Caco-2 (cell line): Measurements from ENCODE around the gene YAF2. TPM values are rescaled to one million over a fixed set of nuclear protein-coding genes. Genes with fewer than 3 reads are reported as not detected.

Experiments used
- BruUV-seq: library from RNA; stranded (reverse); fragments of 400-500 nt; replicated peaks from 2 replicates; lab custom pipeline; 2021; lab: Mats Ljungman, UMichigan
- CTCF ChIA-PET: fragments of 300-600 bp; sonication (Branson Sonifier 250); formaldehyde crosslinking; loops from one replicate; lab custom pipeline; 2022; ENCODE audit warnings: antibody characterized with exemption; lab: Charles Lee
- POLR2A ChIA-PET: fragments of 300-600 bp; sonication (Branson Sonifier 250); formaldehyde crosslinking; loops from one replicate; lab custom pipeline; 2022; ENCODE audit warnings: antibody characterized with exemption; lab: Charles Lee
- DNase-seq, 2 experiments: peaks; one replicate each; pipeline versions ENCODE4 v3.0.0 to v3.0.0-alpha.2; 2020 to 2022
- H3K27me3 ChIP-seq: replicated peaks from 2 replicates; pipeline ENCODE4 v1.6.0; 2011; ENCODE audit warnings: low read length; ENCODE audit not compliant: control insufficient read depth, insufficient read depth
- H3K36me3 ChIP-seq: 2 replicates; pipeline ENCODE4 v1.5.1; 2011; ENCODE audit warnings: low read length; ENCODE audit not compliant: control insufficient read depth, insufficient read depth
- H3K4me1 ChIP-seq: fragments of 250-450 bp; sonication (Bioruptor Pico); 2 replicates; pipeline ENCODE4 v1.5.1; 2020; ENCODE audit warnings: mild to moderate bottlenecking
- H3K4me3 ChIP-seq: 2 replicates; pipeline ENCODE4 v1.5.1; 2011; ENCODE audit warnings: low read depth, mild to moderate bottlenecking, control low read depth, low read length
- H3K9me3 ChIP-seq: fragments of 250-450 bp; sonication (Bioruptor Pico); 2 replicates; pipeline ENCODE4 v1.5.1; 2020; ENCODE audit warnings: mild to moderate bottlenecking, moderate library complexity
- H3K27ac Mint-ChIP-seq: one replicate; pipeline ENCODE4 v1.8.0; 2022; ENCODE audit warnings: mixed read lengths; ENCODE audit not compliant: unreplicated experiment
- H3K27me3 Mint-ChIP-seq: one replicate; pipeline ENCODE4 v1.8.0; 2022; ENCODE audit warnings: mixed read lengths; ENCODE audit not compliant: insufficient read depth, unreplicated experiment
- H3K36me3 Mint-ChIP-seq: one replicate; pipeline ENCODE4 v1.8.0; 2022; ENCODE audit warnings: mild to moderate bottlenecking, mixed read lengths; ENCODE audit not compliant: insufficient read depth, unreplicated experiment
- H3K4me1 Mint-ChIP-seq: one replicate; pipeline ENCODE4 v1.8.0; 2022; ENCODE audit warnings: low read depth, mixed read lengths; ENCODE audit not compliant: unreplicated experiment
- H3K4me3 Mint-ChIP-seq: one replicate; pipeline ENCODE4 v1.8.0; 2022; ENCODE audit warnings: mild to moderate bottlenecking, moderate library complexity, mixed read lengths; ENCODE audit not compliant: unreplicated experiment
- H3K9me3 Mint-ChIP-seq: one replicate; pipeline ENCODE4 v1.8.0; 2022; ENCODE audit warnings: mixed read lengths; ENCODE audit not compliant: unreplicated experiment
- intact Hi-C: fragments of 100-400 bp; cut with micrococcal nuclease; formaldehyde crosslinking; loops from one replicate; pipeline ENCODE4 v1.10.0; 2022; ENCODE audit not compliant: unreplicated experiment
- total RNA-seq: library from RNA; stranded (reverse); gene quantifications from 2 replicates; pipeline ENCODE4 v1.2.3, GENCODE V29; 2022
- TF ChIP-seq, protein P1 (sequence below), 2 experiments: fragments of 200-600 bp in 1 of 2; IDR thresholded peaks; 1 replicate in 1 of 2; 2 replicates in 1 of 2; pipeline versions ENCODE4 v1.5.1 to v1.8.0; 2011 to 2022; ENCODE audit warnings: antibody characterized with exemption in 1 of 2, control low read depth in 1 of 2, inconsistent platforms in 1 of 2, low read depth in 1 of 2, low read length in 1 of 2, mild to moderate bottlenecking in 1 of 2, moderate library complexity in 1 of 2; ENCODE audit not compliant: insufficient read depth in 1 of 2, severe bottlenecking in 1 of 2, unreplicated experiment in 1 of 2

The YAF2 gene
- total RNA-seq, 1 experiment from 2014 or later, result 29.2 TPM

DNA sequence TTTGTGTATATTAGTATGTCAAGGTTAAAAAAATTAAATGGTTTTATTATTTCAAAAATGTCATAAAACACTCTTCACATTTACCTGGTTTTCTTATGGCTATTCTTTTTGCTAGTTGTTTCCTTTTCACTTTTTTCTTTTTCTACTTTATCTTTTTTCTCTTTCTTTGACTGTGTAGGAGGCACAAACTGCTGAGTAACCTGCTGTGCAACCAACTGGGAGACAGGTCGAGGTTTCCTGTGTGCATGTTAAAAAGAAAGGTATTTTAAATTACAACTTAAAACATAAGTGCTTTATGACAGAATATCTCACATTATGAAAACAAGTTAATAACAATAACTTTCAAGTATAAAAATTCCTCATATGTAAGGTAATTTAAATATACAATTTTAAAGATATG is 76.5 kb downstream of the YAF2 start:
- peaks cover 17% of the 10 kb centered on the region for H3K4me1 ChIP-seq
- no TSS peak for BruUV-seq
- H3K4me1 Mint-ChIP-seq, result peaks cover 14% of the 10 kb centered on the region

DNA sequence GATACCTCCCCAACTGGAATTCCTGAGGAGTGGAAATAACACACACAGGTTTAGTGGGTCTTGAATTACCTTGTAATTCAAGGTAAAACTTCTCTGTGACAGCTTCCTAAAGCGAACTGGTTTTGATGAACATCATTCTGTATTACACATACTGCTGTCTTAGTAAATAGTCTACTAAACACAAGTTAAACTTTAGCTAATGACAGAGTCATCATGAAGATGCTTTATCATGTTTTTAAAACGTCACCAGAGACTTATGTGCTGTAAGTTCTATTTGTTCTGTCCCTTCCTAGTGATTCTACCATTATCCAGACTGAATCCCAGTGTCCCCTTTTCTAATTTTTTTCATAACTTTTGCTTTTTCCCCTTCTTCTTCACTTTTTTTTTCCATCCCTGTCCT is 81.8 kb downstream of the YAF2 start:
- intact Hi-C loops, result no loop called here
- no peaks in the 10 kb centered on the region for H3K9me3 ChIP-seq
- no peaks in the 10 kb centered on the region for H3K9me3 Mint-ChIP-seq
- DNase-seq, result no peak
- TF ChIP-seq, protein P1, sequence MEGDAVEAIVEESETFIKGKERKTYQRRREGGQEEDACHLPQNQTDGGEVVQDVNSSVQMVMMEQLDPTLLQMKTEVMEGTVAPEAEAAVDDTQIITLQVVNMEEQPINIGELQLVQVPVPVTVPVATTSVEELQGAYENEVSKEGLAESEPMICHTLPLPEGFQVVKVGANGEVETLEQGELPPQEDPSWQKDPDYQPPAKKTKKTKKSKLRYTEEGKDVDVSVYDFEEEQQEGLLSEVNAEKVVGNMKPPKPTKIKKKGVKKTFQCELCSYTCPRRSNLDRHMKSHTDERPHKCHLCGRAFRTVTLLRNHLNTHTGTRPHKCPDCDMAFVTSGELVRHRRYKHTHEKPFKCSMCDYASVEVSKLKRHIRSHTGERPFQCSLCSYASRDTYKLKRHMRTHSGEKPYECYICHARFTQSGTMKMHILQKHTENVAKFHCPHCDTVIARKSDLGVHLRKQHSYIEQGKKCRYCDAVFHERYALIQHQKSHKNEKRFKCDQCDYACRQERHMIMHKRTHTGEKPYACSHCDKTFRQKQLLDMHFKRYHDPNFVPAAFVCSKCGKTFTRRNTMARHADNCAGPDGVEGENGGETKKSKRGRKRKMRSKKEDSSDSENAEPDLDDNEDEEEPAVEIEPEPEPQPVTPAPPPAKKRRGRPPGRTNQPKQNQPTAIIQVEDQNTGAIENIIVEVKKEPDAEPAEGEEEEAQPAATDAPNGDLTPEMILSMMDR (IDR thresholded peaks at IDR 0.05; ENCODE audit: insufficient read depth in 1 of 2, low read depth in 1 of 2, low read length in 1 of 2, severe bottlenecking in 1 of 2, unreplicated experiment in 1 of 2), result no peak
- H3K27ac Mint-ChIP-seq, result no peak overlapping the region
- H3K27me3 ChIP-seq, result no peaks in the 10 kb centered on the region
- no peaks in the 10 kb centered on the region for H3K27me3 Mint-ChIP-seq
- no peaks in the 10 kb centered on the region for H3K4me1 Mint-ChIP-seq
- no peak overlapping the region for H3K4me3 ChIP-seq
- H3K36me3 ChIP-seq, result no peaks in the 10 kb centered on the region
- H3K4me1 ChIP-seq, result no peaks in the 10 kb centered on the region
- ChIA-PET POLR2A (interaction anchor here (0.7 kb wide), 1 partner anchor 1708 kb away, joined by 3 read pairs; no protein-coding TSS in a partner anchor), CTCF (no interaction called here)
- H3K36me3 Mint-ChIP-seq, result no peaks in the 10 kb centered on the region
- no peak overlapping the region for H3K4me3 Mint-ChIP-seq
- BruUV-seq, result no TSS peak

More for the DNA sequence above, 76.5 kb downstream of the YAF2 start:
- no peaks in the 10 kb centered on the region for H3K9me3 ChIP-seq
- CTCF ChIA-PET, result no interaction called here
- Mint-ChIP-seq H3K27ac (no peak overlapping the region), H3K27me3 (no peaks in the 10 kb centered on the region), H3K36me3 (no peaks in the 10 kb centered on the region), H3K4me3 (no peak overlapping the region), H3K9me3 (no peaks in the 10 kb centered on the region)
- no peak overlapping the region for H3K4me3 ChIP-seq
- H3K27me3 ChIP-seq, result no peaks in the 10 kb centered on the region
- no peak for DNase-seq
- no peaks in the 10 kb centered on the region for H3K36me3 ChIP-seq
- POLR2A ChIA-PET, result no interaction called here
- TF ChIP-seq, protein P1 (IDR thresholded peaks at IDR 0.05; ENCODE audit: insufficient read depth in 1 of 2, low read depth in 1 of 2, low read length in 1 of 2, severe bottlenecking in 1 of 2, unreplicated experiment in 1 of 2), result no peak
- intact Hi-C loops, result no loop called here

DNA sequence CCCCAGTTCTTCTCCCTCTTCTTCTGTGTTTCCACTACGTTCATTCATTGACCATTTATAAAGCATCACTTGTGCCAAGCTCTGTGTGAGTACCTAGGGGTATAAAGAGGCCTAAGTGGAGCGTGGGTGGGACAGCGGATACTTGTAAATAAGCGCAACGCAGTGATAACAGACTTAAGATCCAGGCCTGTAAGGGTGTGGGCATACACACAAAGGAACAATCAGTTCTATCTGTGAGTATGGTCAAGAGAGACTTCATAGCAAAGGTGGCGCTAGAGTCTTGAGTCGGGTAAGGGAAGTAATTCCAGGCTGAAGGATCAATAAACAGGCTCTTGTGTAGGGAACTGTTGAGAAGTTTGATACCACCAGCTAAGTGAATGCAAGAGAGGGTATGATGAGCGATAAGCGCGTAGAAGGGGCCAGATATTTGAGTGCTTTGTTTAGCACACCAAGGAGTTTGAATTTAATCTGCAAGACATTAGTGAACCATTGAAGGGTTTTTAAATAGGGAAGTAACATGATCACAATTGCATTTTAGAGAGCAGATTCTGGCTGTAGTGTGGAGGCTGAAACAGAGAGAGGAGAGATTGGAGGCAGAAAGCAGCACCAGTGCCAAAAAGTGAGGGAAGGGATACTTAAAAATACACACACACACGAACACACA is 92.4 kb downstream of the YAF2 start:
- peak in 1 of 2 experiments; percentile 32 for DNase-seq
- intact Hi-C loops, result loop anchor here (2.0 to 10.0 kb wide), 2 partner anchors 187 to 309 kb away; no protein-coding TSS in a partner anchor
- Histone ChIP-seq H3K4me1 (peaks cover 27% of the 10 kb centered on the region), H3K9me3 (no peaks in the 10 kb centered on the region), H3K27me3 (no peaks in the 10 kb centered on the region), H3K36me3 (no peaks in the 10 kb centered on the region), H3K4me3 (peak overlapping the region; percentile 69)
- no TSS peak for BruUV-seq
- ChIA-PET POLR2A (interaction anchor here (0.6 to 0.7 kb wide), 2 partner anchors 90 to 445 kb away, joined by 3 to 4 read pairs; no protein-coding TSS in a partner anchor), CTCF (interaction anchor here (1.0 kb wide), 1 partner anchor 226 kb away, joined by 3 read pairs; no protein-coding TSS in a partner anchor)
- TF ChIP-seq, protein P1 (IDR thresholded peaks at IDR 0.05; ENCODE audit: insufficient read depth in 1 of 2, low read depth in 1 of 2, low read length in 1 of 2, severe bottlenecking in 1 of 2, unreplicated experiment in 1 of 2), result peak in 1 of 2 experiments; percentile 47
- peak overlapping the region; percentile 82 for H3K4me3 Mint-ChIP-seq
- peak overlapping the region; percentile 83 for H3K27ac Mint-ChIP-seq
- H3K27me3 Mint-ChIP-seq, result no peaks in the 10 kb centered on the region
- H3K4me1 Mint-ChIP-seq, result peaks cover 31% of the 10 kb centered on the region
- H3K36me3 Mint-ChIP-seq, result peaks cover 12% of the 10 kb centered on the region
- H3K9me3 Mint-ChIP-seq, result no peaks in the 10 kb centered on the region
